NT2/D1 (cell line): ENCODE data around the gene DENND5A.

Experiments used
- DNase-seq: peaks from one replicate; pipeline ENCODE4 v3.0.0-alpha.2; 2011; ENCODE audit warnings: low read depth, low spot score
- H3K27me3 ChIP-seq: 2 replicates; pipeline ENCODE4 v1.6.0; 2011; ENCODE audit warnings: mild to moderate bottlenecking; ENCODE audit not compliant: insufficient read length, insufficient read depth
- H3K36me3 ChIP-seq: 2 replicates; pipeline ENCODE4 v1.6.1; 2011; ENCODE audit warnings: mild to moderate bottlenecking, low read length, mixed read lengths; ENCODE audit not compliant: insufficient read depth, insufficient read length
- H3K4me1 ChIP-seq: 2 replicates; pipeline ENCODE4 v1.5.1; 2011; ENCODE audit not compliant: insufficient read depth, insufficient read length
- H3K4me3 ChIP-seq: 2 replicates; pipeline ENCODE4 v1.5.1; 2011; ENCODE audit warnings: low read depth; ENCODE audit not compliant: insufficient read length
- H3K9ac ChIP-seq: 2 replicates; pipeline ENCODE4 v1.6.0; 2011; ENCODE audit warnings: low read depth; ENCODE audit not compliant: insufficient read length
- H3K9me3 ChIP-seq: 2 replicates; pipeline ENCODE4 v1.5.1; 2011; ENCODE audit warnings: mild to moderate bottlenecking, low read length; ENCODE audit not compliant: insufficient read depth
- SUZ12 ChIP-seq: IDR thresholded peaks from 2 replicates; pipeline ENCODE4 v1.6.1; 2011; ENCODE audit not compliant: insufficient read length, insufficient read depth; ENCODE audit errors: extremely low read depth
- YY1 ChIP-seq: IDR thresholded peaks from 2 replicates; pipeline ENCODE4 v1.6.1; 2011; ENCODE audit not compliant: insufficient read length, insufficient read depth
- ZNF274 ChIP-seq: IDR thresholded peaks from 2 replicates; pipeline ENCODE4 v1.6.1; 2011; ENCODE audit warnings: mild to moderate bottlenecking, low read depth, low read length

The DENND5A gene

GRCh38 chr11:9141186-9141585 lies 124.0 kb downstream of the DENND5A start:
- Histone ChIP-seq H3K36me3 (peaks cover 76% of the 10 kb centered on the region), H3K9me3 (no peaks in the 10 kb centered on the region), H3K9ac (no peak overlapping the region), H3K4me1 (no peaks in the 10 kb centered on the region), H3K4me3 (no peak overlapping the region), H3K27me3 (no peaks in the 10 kb centered on the region)
- DNase-seq = no peak
- TF ChIP-seq YY1 (no peak), SUZ12 (no peak), ZNF274 (no peak)

- no peaks in the 10 kb centered on the region for H3K4me1 ChIP-seq
- peaks cover 71% of the 10 kb centered on the region for H3K36me3 ChIP-seq
- H3K9ac ChIP-seq = no peak overlapping the region
- no peaks in the 10 kb centered on the region for H3K27me3 ChIP-seq
- no peaks in the 10 kb centered on the region for H3K9me3 ChIP-seq
- TF ChIP-seq YY1 (no peak), ZNF274 (no peak), SUZ12 (no peak)
- DNase-seq = no peak
- no peak overlapping the region for H3K4me3 ChIP-seq
These were observed 125.4 kb downstream of the DENND5A start for GRCh38 chr11:9139628-9140357.

DNA sequence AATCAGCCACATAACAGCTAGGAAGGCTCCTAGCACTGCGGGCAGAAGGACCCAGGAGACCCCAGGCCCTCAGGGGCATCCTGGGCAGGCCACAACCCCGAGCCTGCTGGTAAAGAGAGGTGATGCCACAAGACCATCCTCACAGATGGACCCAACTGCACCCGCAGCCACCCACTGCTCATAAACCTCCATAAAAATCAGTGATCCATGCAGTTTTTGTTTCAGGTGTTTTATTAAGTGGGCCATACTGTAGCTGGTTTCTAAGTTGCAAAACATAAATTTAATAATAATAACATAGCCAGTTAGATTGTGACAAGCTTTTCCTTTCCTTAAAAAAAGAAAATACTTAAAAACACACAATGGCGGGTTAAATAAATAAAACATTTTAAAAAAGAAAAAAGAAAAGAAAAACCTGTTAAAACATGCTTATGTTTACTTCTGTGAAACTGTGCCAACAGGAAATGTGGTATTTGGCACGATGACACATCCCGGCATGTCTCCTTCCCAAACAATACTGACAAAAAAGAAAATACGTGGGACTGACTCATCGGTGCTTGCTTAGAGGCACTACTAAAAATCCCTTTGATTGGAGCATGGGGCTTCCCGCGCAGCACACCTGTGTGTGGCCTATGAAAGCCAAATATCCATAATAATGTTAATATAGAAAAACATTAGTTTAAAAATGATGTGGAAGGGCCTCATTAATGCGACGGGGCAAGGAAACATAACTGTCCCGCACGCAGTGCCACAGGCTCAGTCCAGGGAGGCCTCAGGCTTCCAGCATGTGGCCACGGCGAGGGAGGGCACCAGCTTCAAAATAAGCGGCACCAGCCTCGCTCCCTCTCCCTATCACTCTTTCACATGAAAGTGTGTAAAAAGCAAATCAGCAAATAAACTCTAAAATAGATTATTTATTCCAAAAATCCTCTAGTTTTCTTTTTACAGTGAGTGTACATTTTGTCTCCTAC lies 126.3 kb downstream of the DENND5A start:
- no peaks in the 10 kb centered on the region for H3K4me1 ChIP-seq
- H3K27me3 ChIP-seq = no peaks in the 10 kb centered on the region
- no peak overlapping the region for H3K9ac ChIP-seq
- H3K4me3 ChIP-seq = no peak overlapping the region
- H3K36me3 ChIP-seq = peaks cover 65% of the 10 kb centered on the region
- no peaks in the 10 kb centered on the region for H3K9me3 ChIP-seq
- no peak for DNase-seq
- TF ChIP-seq SUZ12 = no peak
- no peak for TF ChIP-seq ZNF274
- TF ChIP-seq YY1 = no peak

DNA sequence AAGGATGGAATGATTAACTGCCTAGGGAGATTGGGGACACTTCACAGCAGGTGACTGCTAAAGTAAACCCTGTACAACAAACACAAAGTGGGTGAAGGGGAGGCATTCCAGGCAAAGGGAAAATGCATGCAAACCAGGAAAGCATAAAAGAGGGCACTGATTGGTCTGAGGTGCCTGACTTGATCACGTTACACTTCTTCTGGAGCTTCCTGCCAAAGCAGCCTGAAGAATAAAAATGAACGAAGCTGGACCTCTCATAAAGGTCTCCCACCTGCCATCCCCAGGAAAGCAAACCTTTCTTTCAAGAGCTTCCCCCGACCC lies 127.1 kb downstream of the DENND5A start:
- TF ChIP-seq YY1 (no peak), SUZ12 (no peak), ZNF274 (no peak)
- Histone ChIP-seq H3K4me1 (no peaks in the 10 kb centered on the region), H3K4me3 (no peak overlapping the region), H3K27me3 (no peaks in the 10 kb centered on the region), H3K9ac (no peak overlapping the region), H3K36me3 (peaks cover 65% of the 10 kb centered on the region), H3K9me3 (no peaks in the 10 kb centered on the region)
- DNase-seq = no peak

- TF ChIP-seq SUZ12 (no peak), ZNF274 (no peak), YY1 (no peak)
- no peaks in the 10 kb centered on the region for H3K9me3 ChIP-seq
- H3K27me3 ChIP-seq = no peaks in the 10 kb centered on the region
- H3K9ac ChIP-seq = no peak overlapping the region
- DNase-seq = peak; percentile 59
- H3K4me1 ChIP-seq = no peaks in the 10 kb centered on the region
- H3K36me3 ChIP-seq = peaks cover 64% of the 10 kb centered on the region
- H3K4me3 ChIP-seq = no peak overlapping the region
These were observed 127.6 kb downstream of the DENND5A start for GRCh38 chr11:9137293-9138132.

GRCh38 chr11:9136741-9137140 lies 128.4 kb downstream of the DENND5A start:
- Histone ChIP-seq H3K9ac (no peak overlapping the region), H3K4me1 (no peaks in the 10 kb centered on the region), H3K4me3 (no peak overlapping the region), H3K9me3 (no peaks in the 10 kb centered on the region), H3K27me3 (no peaks in the 10 kb centered on the region), H3K36me3 (peaks cover 62% of the 10 kb centered on the region)
- TF ChIP-seq SUZ12 = no peak
- TF ChIP-seq ZNF274 = no peak
- TF ChIP-seq YY1 = no peak
- no peak for DNase-seq
